NCI-H446 treated with DMSO at 0.1 percent for 48 hours (cell line): ENCODE data around the gene HES6.

Experiments used
- DNase-seq: peaks from one replicate; lab custom pipeline; 2025; lab: John Stamatoyannopoulos, UW

Gene HES6

DNA sequence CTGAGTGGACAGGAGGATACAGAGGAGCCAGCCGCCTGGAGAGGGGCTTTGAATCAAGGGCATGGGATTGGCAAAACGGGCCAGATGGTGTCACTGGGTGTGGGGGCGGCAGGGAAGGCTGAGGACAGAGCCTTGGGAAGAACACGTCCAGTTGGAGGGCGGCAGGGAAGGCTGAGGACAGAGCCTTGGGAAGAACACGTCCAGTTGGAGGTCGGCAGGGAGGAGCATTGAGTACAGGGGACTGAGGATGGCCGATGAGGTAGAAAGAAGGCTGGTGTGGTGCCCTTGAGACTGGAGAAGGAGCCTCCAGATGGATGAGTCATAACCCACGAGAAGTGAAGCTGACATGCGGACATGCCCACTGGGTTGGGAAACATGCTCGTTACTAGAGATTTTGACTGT lies 4.5 kb downstream of the HES6 start:
- DNase-seq = no peak

DNA sequence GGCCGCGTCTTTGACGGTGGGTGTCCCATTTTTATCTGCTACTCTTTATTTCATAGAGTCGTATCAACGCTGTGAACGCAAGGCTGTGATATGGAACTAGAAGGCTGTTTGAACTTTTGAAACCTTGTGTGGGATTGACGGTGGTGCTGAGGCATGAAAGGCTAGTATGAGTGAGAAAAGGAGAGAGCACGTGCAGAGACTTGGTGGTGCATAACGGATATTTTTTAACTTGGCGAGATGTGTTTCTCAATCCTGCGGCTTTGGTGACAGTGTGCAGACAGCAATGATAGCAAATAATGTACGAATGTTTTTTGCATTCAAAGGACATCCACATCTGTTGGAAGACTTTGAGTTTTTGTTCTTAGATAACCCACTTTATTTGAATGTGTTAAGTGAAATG lies 6.2 kb downstream of the HES6 start:
- DNase-seq = no peak

DNA sequence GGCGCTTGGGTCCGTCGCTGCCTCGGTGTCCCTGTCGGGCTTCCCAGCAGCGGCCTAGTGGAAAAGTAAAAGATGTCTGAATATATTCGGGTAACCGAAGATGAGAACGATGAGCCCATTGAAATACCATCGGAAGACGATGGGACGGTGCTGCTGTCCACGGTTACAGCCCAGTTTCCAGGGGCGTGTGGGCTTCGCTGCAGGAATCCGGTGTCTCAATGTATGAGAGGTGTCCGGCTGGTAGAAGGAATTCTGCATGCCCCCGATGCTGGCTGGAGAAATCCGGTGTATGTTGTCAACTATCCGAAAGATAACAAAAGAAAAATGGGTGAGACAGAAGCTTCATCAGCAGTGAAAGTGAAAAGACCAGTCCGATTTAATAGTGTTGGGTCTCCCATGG lies 8.0 kb downstream of the HES6 start:
- DNase-seq = no peak

DNA sequence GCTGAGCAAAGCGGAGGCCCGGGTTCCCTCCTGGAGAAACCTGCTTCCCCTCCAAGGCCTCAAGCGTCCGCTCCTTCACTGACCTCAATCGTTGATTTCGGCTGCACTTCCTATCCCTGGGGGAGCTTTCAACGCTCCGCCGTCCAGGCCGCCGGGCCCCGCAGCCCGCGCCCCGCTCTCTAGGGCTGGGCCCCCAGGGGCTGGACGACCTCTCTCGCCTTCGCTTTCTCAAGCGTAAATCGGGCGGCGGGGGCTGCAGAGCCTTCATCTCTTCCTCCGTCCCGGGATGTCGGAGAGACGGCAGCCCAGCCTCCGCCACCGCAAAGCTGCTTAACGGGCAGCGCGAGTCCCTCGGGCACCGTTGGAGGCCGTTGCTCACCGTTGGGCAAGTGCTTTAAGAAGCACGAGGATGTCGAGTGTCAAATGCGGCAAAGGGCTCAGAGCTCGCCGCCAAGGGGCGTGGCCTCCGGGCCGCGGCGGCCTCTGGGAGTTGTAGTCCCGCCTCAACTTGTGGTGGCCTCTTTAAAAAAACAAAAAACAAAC lies 8.5 kb downstream of the HES6 start:
- no peak for DNase-seq

GRCh38 chr2:238230699-238231098 lies 9.1 kb downstream of the HES6 start:
- no peak for DNase-seq

GRCh38 chr2:238228700-238229099 lies 11.1 kb downstream of the HES6 start:
- DNase-seq = no peak

GRCh38 chr2:238227587-238228032 lies 12.2 kb downstream of the HES6 start:
- no peak for DNase-seq

GRCh38 chr2:238226698-238227586 lies 12.9 kb downstream of the HES6 start:
- DNase-seq = no peak

DNA sequence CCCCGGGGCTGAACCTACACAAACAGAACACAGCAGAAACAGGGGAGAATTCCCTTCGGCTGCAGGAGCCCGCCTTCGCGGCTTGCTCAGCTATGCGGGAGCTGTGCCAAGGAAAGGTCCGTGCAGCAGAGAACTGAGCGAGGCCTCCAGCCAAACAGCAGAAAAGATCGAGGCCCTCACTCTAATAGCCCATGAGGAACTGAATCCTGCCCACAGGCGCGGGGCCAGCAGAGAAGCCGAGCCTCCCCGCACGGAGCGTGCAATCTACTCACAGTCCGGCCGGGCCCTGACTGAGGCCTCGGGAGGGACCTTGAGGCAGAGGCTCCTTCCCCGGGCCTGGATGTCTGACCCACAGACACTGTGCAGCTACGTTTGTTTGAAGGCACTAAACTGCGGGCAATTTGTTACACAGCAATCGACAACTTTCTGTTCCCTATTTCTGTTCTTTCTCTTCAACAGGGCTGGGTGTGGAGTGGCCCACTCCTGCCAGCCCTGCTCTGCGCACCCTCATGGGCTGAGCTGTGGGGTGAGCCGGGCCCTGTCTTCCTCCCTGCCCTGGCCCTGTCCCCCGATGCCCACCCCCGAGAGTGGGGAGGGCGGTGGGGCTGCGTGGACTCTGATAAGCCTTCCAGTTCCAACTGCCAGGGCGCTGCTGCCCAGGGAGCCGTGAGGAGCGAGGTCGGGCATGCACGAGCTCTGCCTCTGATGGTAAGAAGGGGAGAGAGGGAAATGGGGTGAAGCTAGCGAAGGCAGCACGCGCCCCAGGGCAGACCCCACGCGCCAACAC lies 13.7 kb downstream of the HES6 start:
- DNase-seq = no peak

DNA sequence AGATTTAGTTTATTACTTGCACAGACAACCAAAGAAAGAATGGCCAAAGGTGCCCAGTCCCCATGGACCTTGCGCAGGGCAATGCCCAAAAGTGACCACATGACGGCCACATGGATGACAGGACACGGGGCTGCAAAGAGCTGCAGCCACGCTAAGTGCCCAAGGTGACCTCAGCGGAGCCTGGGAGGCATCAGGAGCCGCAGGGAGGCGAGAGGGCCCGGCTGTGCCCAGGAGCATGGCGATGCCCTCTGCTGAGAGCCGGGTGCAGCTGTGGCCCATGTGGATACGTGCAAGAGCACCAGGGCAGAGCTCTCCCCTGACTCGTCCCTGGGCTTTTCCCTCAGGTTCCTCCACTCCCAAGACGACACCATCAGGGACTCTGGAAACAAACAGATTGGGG lies 14.7 kb downstream of the HES6 start:
- DNase-seq = no peak

- no peak for DNase-seq
These were observed 15.3 kb downstream of the HES6 start for GRCh38 chr2:238224356-238225035.

- DNase-seq = no peak
These were observed 18.8 kb downstream of the HES6 start for GRCh38 chr2:238220892-238221521.

GRCh38 chr2:238220274-238220891 lies 19.5 kb downstream of the HES6 start:
- no peak for DNase-seq

- peak; percentile 85 for DNase-seq
These were observed 23.1 kb downstream of the HES6 start for GRCh38 chr2:238216651-238217184.

DNA sequence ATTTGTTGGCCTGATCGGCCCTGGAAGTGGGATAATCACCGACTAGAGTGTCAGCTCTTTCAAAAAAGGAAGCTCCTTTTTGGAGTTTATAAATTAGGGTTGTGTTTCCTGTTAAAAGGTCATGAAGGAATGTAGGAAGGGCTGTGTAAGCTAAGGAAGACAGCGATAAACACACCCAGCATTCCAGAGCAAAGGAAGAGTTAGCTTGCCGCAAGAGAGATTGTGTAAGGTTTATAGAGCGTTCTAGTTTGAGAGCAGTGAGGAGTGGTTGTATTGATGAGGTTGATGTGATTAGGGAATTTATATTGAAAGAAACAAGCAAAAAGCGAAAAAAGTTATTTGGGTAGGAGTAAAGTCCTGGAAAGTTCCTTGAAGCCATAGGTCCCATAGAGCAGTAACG lies 32.8 kb downstream of the HES6 start:
- no peak for DNase-seq

- no peak for DNase-seq
These were observed 35.7 kb downstream of the HES6 start for GRCh38 chr2:238203973-238204683.

DNA sequence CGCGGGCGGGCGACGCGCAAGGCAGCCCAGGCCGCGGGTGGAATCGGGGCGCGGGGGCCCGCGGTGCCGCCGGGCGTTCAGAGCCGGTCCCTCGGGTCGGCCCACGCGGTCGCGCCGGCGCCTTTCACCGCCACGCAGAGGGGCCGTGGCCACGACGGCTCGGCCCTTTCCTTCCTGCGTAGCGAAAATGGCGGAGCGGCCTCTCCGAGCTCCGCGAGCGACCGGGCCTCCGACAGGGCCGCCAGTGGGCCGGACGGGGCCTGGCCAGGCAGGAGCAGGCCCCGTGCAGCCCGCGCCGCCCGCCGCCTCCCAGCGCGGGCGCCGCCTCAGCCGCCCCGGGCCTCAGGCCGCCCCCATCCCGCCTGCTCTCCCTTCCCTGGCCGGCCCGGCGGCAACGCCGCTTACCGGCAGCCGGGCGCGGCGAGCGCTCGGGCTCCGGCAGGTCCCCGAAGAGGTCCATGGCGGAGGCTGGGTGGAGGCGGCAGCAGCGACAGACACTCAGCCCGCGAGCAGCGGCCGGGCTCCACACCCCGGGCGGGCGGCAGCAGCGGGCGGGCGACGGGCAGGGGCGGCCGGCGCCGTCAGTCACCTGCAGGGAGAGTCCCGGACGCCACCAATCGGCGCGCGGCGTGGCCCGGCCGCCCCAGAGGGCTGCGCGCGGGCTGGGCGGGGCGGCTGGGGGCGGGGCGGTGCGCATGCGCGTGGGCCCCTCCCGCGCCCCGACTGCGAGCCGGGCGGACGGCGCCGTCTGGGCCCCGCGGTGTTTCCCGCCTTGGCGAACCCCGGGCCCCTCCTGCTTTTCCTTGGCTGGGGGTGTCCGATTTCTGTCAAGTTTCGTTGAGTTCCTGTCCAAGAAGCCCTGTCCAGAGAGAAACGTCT lies 36.5 kb downstream of the HES6 start, which contains the start of gene ILKAP:
Gene ILKAP (minus strand): TSS at position 602 of the 879 bp plus-strand sequence. CDS start 142 bp downstream, at position 460.
- peak; percentile 66 for DNase-seq

GRCh38 chr2:238202326-238203093 lies 37.3 kb downstream of the HES6 start:
- no peak for DNase-seq
